ENCODE measurements around the gene CLEC1A. TPM values are rescaled to one million over a fixed set of nuclear protein-coding genes. Genes with fewer than 3 reads are reported as not detected.

The CLEC1A gene
- polyA plus RNA-seq, 1 of the 3 experiments (the other 2 are of a cell fraction) = not detected

GRCh38 chr12:10115311-10115710, 16.5 kb upstream of the CLEC1A start:
- Histone ChIP-seq H4K20me1 (ENCODE audit: insufficient read depth) (no peaks in the 10 kb centered on the region), H3K27ac (ENCODE audit: low read depth in 2 of 2, low read length in 1 of 2) (no peak overlapping the region), H3K4me1 (ENCODE audit: control insufficient read depth in 1 of 2, insufficient read depth in 2 of 2, low read depth in 1 of 2, low read length in 1 of 2) (no peaks in the 10 kb centered on the region), H3K27me3 (ENCODE audit: insufficient read depth) (peaks cover 10% of the 10 kb centered on the region; the same call in 1 of the 2 replicates), H3K36me3 (replicated peaks in 1 of 2; ENCODE audit: control insufficient read depth in 1 of 2, insufficient read depth in 2 of 2, low read length in 1 of 2) (no peaks in the 10 kb centered on the region), H2AFZ (ENCODE audit: low read depth) (no peak overlapping the region), H3K9me3 (no peaks in the 10 kb centered on the region), H3K79me2 (ENCODE audit: insufficient read depth) (no peaks in the 10 kb centered on the region), H3K9me2 (no peaks in the 10 kb centered on the region), H3K9ac (no peak overlapping the region), H3K4me3 (ENCODE audit: low read depth in 2 of 2, low read length in 1 of 2) (no peak overlapping the region), H3K4me2 (no peak overlapping the region), H3F3A (replicated peaks; ENCODE audit: insufficient read depth) (no peaks in the 10 kb centered on the region)
- POLR2A ChIA-PET = no interaction called here
- TF ChIP-seq EZH2phosphoT487 (IDR thresholded peaks at IDR 0.05; ENCODE audit: borderline replicate concordance, low read depth) = no peak
- no peak for TF ChIP-seq NRF1 (IDR thresholded peaks at IDR 0.05; ENCODE audit: low read depth, low read length)
- TF ChIP-seq RAD21 (IDR thresholded peaks at IDR 0.05; ENCODE audit: low read length) = no peak
- no peak for TF ChIP-seq JUND (IDR thresholded peaks at IDR 0.05)
- TF ChIP-seq EP300 (IDR thresholded peaks at IDR 0.05; ENCODE audit: borderline replicate concordance in 1 of 2, low read depth in 1 of 2, low read length in 1 of 2) = no peak
- TF ChIP-seq TAF1 (IDR thresholded peaks at IDR 0.05; ENCODE audit: borderline replicate concordance, low read depth, low read length) = no peak
- no peak for TF ChIP-seq MEF2A (IDR thresholded peaks at IDR 0.05; ENCODE audit: borderline replicate concordance, low read depth)
- no peak for TF ChIP-seq USF2 (IDR thresholded peaks at IDR 0.05; ENCODE audit: borderline replicate concordance, low read depth, low read length)
- WGBS (ENCODE audit: low lambda C conversion rate) = 33% methylated on average over 15 of the region's 15 CpGs
- no peak for DNase-seq
- CTCF ChIA-PET = no interaction called here

- no peak for DNase-seq
- CTCF ChIA-PET = interaction anchor here (0.6 to 0.8 kb wide), 2 partner anchors 32 to 70 kb away, joined by 4 read pairs; no protein-coding TSS in a partner anchor
- Histone ChIP-seq H4K20me1 (ENCODE audit: insufficient read depth) (no peaks in the 10 kb centered on the region), H3K27ac (ENCODE audit: low read depth in 2 of 2, low read length in 1 of 2) (no peak overlapping the region), H3K9me3 (no peaks in the 10 kb centered on the region), H3F3A (replicated peaks; ENCODE audit: insufficient read depth) (no peaks in the 10 kb centered on the region), H3K9me2 (no peaks in the 10 kb centered on the region), H3K79me2 (ENCODE audit: insufficient read depth) (no peaks in the 10 kb centered on the region), H3K36me3 (replicated peaks in 1 of 2; ENCODE audit: control insufficient read depth in 1 of 2, insufficient read depth in 2 of 2, low read length in 1 of 2) (no peaks in the 10 kb centered on the region), H3K4me2 (no peak overlapping the region), H3K4me3 (ENCODE audit: low read depth in 2 of 2, low read length in 1 of 2) (no peak overlapping the region), H2AFZ (ENCODE audit: low read depth) (no peak overlapping the region), H3K9ac (no peak overlapping the region), H3K27me3 (ENCODE audit: insufficient read depth) (peaks cover 10% of the 10 kb centered on the region; the same call in 1 of the 2 replicates), H3K4me1 (ENCODE audit: control insufficient read depth in 1 of 2, insufficient read depth in 2 of 2, low read depth in 1 of 2, low read length in 1 of 2) (no peaks in the 10 kb centered on the region)
- TF ChIP-seq RFX5 (IDR thresholded peaks at IDR 0.05; ENCODE audit: low read length) (no peak), CHD2 (IDR thresholded peaks at IDR 0.05; ENCODE audit: low read length, partially characterized antibody) (no peak), RCOR1 (IDR thresholded peaks at IDR 0.05; ENCODE audit: low read length) (no peak), USF1 (IDR thresholded peaks at IDR 0.05; ENCODE audit: borderline replicate concordance, low read depth) (no peak), TAF1 (IDR thresholded peaks at IDR 0.05; ENCODE audit: borderline replicate concordance, low read depth, low read length) (no peak), ELF1 (IDR thresholded peaks at IDR 0.05) (no peak), NFIC (IDR thresholded peaks at IDR 0.05; ENCODE audit: borderline replicate concordance) (no peak), FOXM1 (IDR thresholded peaks at IDR 0.05; ENCODE audit: low read depth) (no peak), MEF2A (IDR thresholded peaks at IDR 0.05; ENCODE audit: borderline replicate concordance, low read depth) (no peak), GATA2 (CRISPR knock-in tag; IDR thresholded peaks at IDR 0.05) (no peak), EP300 (IDR thresholded peaks at IDR 0.05; ENCODE audit: borderline replicate concordance in 1 of 2, low read depth in 1 of 2, low read length in 1 of 2) (no peak), NRF1 (IDR thresholded peaks at IDR 0.05; ENCODE audit: low read depth, low read length) (no peak), FOSL2 (IDR thresholded peaks at IDR 0.05; ENCODE audit: borderline replicate concordance, low read depth) (no peak), TCF12 (IDR thresholded peaks at IDR 0.05) (no peak), SIN3A (IDR thresholded peaks at IDR 0.05; ENCODE audit: borderline replicate concordance, low read depth, low read length) (no peak), MXI1 (IDR thresholded peaks at IDR 0.05; ENCODE audit: low read depth, low read length) (no peak), SMC3 (IDR thresholded peaks at IDR 0.05; ENCODE audit: low read depth, low read length) (no peak), ZBTB33 (IDR thresholded peaks at IDR 0.05; ENCODE audit: borderline replicate concordance, low read depth) (no peak), RAD21 (IDR thresholded peaks at IDR 0.05; ENCODE audit: low read length) (no peak)
- WGBS (ENCODE audit: low lambda C conversion rate) = 0% methylated on average over 1 of the region's 1 CpG
- POLR2A ChIA-PET = no interaction called here
These were observed 15.1 kb upstream of the CLEC1A start for GRCh38 chr12:10113920-10114319.
